ENCODE data around the gene ZNF660.

DNA sequence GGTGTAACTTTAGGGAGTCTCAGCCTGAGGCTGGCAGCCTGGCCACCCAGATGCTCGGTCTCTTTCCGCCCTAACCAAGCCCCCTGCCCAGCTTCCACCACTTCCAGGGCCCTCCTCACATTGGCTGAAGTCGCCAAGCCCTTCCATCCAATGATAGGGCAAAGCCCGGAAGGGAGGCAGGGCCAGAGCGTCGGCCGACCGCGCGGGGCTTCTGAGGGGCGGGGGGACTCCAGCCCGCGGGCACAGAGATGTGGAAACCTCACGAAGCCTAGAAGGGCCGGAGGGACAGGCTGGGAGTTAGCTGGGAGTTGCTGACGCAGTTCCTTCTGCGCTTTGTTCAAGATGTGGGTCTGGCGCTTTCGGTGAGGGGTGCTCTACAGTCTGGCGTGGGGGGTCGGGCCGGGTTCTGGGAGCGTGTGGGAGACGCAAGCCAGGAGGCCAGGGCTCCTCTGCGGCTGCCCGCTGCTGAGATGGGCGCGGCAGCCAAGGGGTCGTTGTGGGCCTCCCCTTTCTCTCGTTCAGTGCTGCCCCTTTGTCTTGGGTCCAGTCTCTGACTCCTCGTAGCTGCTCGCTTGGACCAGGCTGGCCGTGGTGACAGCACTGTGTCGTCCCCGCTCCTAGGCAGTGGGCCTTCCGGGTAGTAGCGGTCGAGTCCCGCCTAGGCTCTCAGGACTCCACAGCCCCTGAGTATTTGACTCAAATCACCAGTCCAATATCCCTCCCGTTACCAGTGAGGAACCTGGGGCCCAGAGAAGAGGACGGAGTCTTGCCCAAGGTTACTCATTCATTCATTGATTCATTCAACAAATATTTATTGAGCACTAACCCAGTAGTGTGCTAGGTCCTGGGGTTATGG lies at the start of gene ZNF660:
- TF ChIP-seq EP300 (IDR thresholded peaks at IDR 0.05) (no peak), POLR2A (IDR thresholded peaks at IDR 0.05) (peak; percentile 15 to 17), POLR2AphosphoS5 (IDR thresholded peaks at IDR 0.05) (peak in 3 of 4 donors; percentile 48 to 73 (median 52))
- TF ChIP-seq, protein P1, sequence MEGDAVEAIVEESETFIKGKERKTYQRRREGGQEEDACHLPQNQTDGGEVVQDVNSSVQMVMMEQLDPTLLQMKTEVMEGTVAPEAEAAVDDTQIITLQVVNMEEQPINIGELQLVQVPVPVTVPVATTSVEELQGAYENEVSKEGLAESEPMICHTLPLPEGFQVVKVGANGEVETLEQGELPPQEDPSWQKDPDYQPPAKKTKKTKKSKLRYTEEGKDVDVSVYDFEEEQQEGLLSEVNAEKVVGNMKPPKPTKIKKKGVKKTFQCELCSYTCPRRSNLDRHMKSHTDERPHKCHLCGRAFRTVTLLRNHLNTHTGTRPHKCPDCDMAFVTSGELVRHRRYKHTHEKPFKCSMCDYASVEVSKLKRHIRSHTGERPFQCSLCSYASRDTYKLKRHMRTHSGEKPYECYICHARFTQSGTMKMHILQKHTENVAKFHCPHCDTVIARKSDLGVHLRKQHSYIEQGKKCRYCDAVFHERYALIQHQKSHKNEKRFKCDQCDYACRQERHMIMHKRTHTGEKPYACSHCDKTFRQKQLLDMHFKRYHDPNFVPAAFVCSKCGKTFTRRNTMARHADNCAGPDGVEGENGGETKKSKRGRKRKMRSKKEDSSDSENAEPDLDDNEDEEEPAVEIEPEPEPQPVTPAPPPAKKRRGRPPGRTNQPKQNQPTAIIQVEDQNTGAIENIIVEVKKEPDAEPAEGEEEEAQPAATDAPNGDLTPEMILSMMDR (IDR thresholded peaks at IDR 0.05), result no peak

All from sigmoid colon (tissue), 4 donors.